ENCODE measurements around the gene SETD1B. TPM values are rescaled to one million over a fixed set of nuclear protein-coding genes. Genes with fewer than 3 reads are reported as not detected.

Gene SETD1B
- total and polyA plus RNA-seq, 2 of the 4 experiments (the other 2 are of a cell fraction) = 0.90 to 5.1 TPM

GRCh38 chr12:121815263-121815662 lies 11.5 kb downstream of the SETD1B start:
- Histone ChIP-seq H2BK120ac (ENCODE audit: low read depth, low read length) (no peak overlapping the region), H3K4me2 (ENCODE audit: low read depth, low read length) (no peak overlapping the region), H4K20me1 (ENCODE audit: insufficient read depth, low read length) (peaks cover 47% of the 10 kb centered on the region), H3K14ac (replicated peaks; ENCODE audit: low read depth, low read length) (no peak overlapping the region), H2AFZ (replicated peaks; ENCODE audit: low read length, poor library complexity) (no peak overlapping the region), H3K27me3 (ENCODE audit: control insufficient read depth, insufficient read depth, low read length) (no peaks in the 10 kb centered on the region), H2BK15ac (ENCODE audit: low read depth, low read length) (no peak overlapping the region), H3K4me3 (ENCODE audit: insufficient read depth, low read depth, low read length) (no peak overlapping the region), H3K9me3 (ENCODE audit: control insufficient read depth, insufficient read depth, low read length) (no peaks in the 10 kb centered on the region), H3K4ac (ENCODE audit: low read depth, low read length) (no peak overlapping the region), H3K27ac (ENCODE audit: insufficient read depth, low read length) (no peak overlapping the region), H3K23ac (ENCODE audit: low read depth, low read length) (no peak overlapping the region), H4K8ac (ENCODE audit: low read depth in 2 of 2, low read length in 2 of 2) (no peak overlapping the region), H3K18ac (ENCODE audit: low read depth, low read length) (no peak overlapping the region), H2AK9ac (replicated peaks; ENCODE audit: low read depth, low read length, poor library complexity) (peak overlapping the region; percentile 13), H4K5ac (ENCODE audit: low read depth, low read length) (no peak overlapping the region), H3K56ac (ENCODE audit: extremely low read depth, insufficient read depth, low read length) (no peak overlapping the region), H4K91ac (ENCODE audit: insufficient read depth, low read depth, low read length) (no peak overlapping the region), H3K36me3 (ENCODE audit: control insufficient read depth, insufficient read depth, low read length) (peaks cover 64% of the 10 kb centered on the region), H2AK5ac (ENCODE audit: low read depth, low read length) (no peak overlapping the region), H3K9me1 (ENCODE audit: insufficient read depth, low read length) (no peaks in the 10 kb centered on the region), H3K4me1 (ENCODE audit: control insufficient read depth, insufficient read depth, low read length) (peaks cover 18% of the 10 kb centered on the region), H2BK5ac (ENCODE audit: low read depth, low read length, poor library complexity, severe bottlenecking) (no peak overlapping the region), H2BK20ac (ENCODE audit: low read depth, low read length) (no peak overlapping the region), H3K79me1 (ENCODE audit: low read depth in 1 of 2, low read length in 2 of 2) (peaks cover 39 to 71% of the 10 kb centered on the region in 2 experiments), H3K9ac (ENCODE audit: low read depth, low read length) (no peak overlapping the region)
- ChIA-PET POLR2A (ENCODE audit: unreplicated experiment) (no interaction called here), CTCF (no interaction called here)
- in situ Hi-C loops (cut with MboI; ENCODE audit: low sequenced_read_pairs) = no loop called here
- WGBS, 2 experiments (ENCODE audit: extremely low coverage in 2 of 2, insufficient read length in 1 of 2) = 100% methylated on average over 2 of the region's 8 CpGs; no CpG with 5 or more reads in 1 of the 2 experiments
- intact Hi-C loops (cut with micrococcal nuclease) = no loop called here
- DNase-seq (no peak), ATAC-seq (ENCODE audit: low read depth) (no peak)
- BruUV-seq (replicated peaks) = no TSS peak
- TF ChIP-seq BHLHE40 (IDR thresholded peaks at IDR 0.05; ENCODE audit: low read depth, low read length) (no peak), MXI1 (IDR thresholded peaks at IDR 0.05; ENCODE audit: borderline replicate concordance, low read depth, low read length) (no peak), MAZ (IDR thresholded peaks at IDR 0.05; ENCODE audit: borderline replicate concordance, low read depth, low read length) (no peak), FOS (IDR thresholded peaks at IDR 0.05; ENCODE audit: low read depth, low read length) (no peak), CHD1 (IDR thresholded peaks at IDR 0.05; ENCODE audit: low read depth, low read length) (no peak), SMC3 (IDR thresholded peaks at IDR 0.05; ENCODE audit: low read depth, low read length) (no peak), CEBPB (IDR thresholded peaks at IDR 0.05; ENCODE audit: low read depth, low read length) (no peak), NFE2L2 (IDR thresholded peaks at IDR 0.05; ENCODE audit: low read depth, low read length) (no peak), RCOR1 (IDR thresholded peaks at IDR 0.05; ENCODE audit: insufficient replicate concordance, low read length) (no peak), MAFK (IDR thresholded peaks at IDR 0.05; ENCODE audit: low read depth, low read length) (no peak)
- TF ChIP-seq, protein P1, sequence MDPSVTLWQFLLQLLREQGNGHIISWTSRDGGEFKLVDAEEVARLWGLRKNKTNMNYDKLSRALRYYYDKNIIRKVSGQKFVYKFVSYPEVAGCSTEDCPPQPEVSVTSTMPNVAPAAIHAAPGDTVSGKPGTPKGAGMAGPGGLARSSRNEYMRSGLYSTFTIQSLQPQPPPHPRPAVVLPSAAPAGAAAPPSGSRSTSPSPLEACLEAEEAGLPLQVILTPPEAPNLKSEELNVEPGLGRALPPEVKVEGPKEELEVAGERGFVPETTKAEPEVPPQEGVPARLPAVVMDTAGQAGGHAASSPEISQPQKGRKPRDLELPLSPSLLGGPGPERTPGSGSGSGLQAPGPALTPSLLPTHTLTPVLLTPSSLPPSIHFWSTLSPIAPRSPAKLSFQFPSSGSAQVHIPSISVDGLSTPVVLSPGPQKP (IDR thresholded peaks at IDR 0.05; ENCODE audit: borderline replicate concordance, low read depth, low read length) = no peak
- dilution Hi-C loops (cut with HindIII; ENCODE audit: low sequenced_read_pairs, unreplicated experiment) = no loop called here

All from IMR-90 (cell line).